VCaP (cell line): Measurements from ENCODE around the gene PLCH2.

Experiments
- H3K27ac ChIP-seq: fragments of 450-650 bp; 2 replicates; pipeline ENCODE4 v1.5.1; 2017
- CTCF ChIP-seq: fragments of 450-650 bp; conservative IDR thresholded peaks from 2 replicates; pipeline ENCODE4 v1.5.1; 2017; ENCODE audit warnings: mild to moderate bottlenecking, moderate library complexity

Gene PLCH2

DNA sequence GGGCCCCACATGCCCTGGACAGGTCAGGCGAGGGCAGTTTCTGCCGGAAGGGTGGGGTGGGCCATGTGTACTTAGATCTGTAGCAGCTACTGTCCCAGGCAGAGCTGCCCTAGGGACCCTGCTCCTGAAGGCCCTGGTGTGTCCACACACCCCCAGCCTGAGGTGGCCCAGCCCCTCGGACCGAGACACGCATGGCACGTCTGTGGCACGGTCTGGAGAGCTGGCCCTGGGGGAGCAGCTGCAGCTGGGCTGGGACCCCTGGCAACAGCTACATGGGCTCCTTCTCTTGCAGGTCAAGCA lies 25.7 kb downstream of the PLCH2 start:
- TF ChIP-seq CTCF, result no peak
- no peak overlapping the region for H3K27ac ChIP-seq

GRCh38 chr1:2502210-2502609 lies 26.1 kb downstream of the PLCH2 start:
- H3K27ac ChIP-seq, result no peak overlapping the region
- TF ChIP-seq CTCF, result no peak

DNA sequence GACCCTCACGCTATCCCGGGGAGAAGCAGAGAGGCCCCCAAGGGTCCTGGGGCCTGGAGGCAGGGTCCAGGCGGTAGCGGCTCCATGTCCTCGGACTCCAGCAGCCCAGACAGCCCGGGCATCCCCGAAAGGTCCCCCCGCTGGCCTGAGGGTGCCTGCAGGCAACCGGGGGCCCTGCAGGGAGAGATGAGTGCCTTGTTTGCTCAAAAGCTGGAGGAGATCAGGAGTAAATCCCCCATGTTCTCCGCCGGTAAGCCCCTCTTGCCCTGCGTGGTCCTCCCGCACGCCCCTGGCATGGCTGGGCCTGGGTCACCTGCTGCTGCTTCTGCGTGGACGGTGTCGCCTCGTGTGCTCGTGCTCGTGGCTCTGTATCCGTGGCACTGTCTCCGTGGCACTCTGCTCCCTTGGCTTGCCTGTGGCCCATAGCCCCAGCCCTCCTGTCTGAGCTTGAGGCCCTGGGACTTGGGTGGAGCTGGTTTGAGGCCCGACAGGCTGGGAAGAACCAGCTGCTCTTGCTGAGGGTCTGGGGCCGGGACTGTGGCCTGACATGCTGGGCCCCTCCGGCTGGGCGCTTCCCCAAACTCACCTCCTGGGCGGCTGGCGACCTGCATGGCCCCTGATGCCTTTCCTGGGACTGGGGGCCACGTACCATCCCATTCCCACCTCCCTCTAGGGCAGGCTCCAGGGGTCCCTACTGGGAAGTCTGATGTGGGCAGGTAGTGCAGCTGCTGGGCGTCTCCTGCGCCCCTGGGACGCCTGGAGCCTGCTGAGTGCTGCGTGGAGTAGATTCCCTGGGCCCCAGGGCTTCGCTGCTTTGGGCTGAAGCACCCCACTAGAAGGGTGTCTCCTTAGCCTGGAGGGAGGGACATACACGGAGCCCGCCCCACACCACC lies 26.8 kb downstream of the PLCH2 start:
- H3K27ac ChIP-seq, result no peak overlapping the region
- TF ChIP-seq CTCF, result no peak

DNA sequence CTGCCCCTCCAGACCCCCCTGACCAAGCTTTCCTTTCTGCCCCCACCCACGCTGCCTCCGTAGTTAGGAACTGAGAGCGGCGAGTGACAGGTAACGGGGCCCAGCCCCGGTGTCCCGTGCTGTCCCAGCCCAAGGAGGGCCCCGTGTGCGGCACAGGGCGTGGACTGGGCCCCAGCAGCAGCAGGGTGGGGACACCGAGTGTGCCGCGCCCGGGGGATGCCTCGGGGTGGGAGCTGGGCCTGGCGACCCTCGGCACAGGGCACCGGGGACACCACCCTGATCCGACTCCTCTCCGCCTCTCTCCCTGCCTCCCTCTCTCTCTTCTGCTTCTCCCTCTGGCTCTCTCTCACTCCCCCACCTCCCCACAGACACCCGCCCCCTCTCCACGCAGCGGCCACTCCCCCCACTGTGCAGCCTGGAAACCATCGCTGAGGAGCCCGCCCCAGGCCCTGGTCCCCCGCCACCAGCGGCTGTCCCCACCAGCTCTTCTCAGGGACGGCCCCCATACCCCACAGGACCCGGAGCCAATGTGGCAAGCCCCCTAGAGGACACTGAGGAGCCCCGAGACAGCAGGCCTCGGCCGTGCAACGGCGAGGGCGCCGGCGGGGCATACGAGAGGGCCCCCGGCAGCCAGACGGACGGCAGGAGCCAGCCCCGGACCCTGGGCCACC lies 27.6 kb downstream of the PLCH2 start:
- TF ChIP-seq CTCF, result no peak
- no peak overlapping the region for H3K27ac ChIP-seq

GRCh38 chr1:2504225-2504948 lies 28.3 kb downstream of the PLCH2 start:
- TF ChIP-seq CTCF, result no peak
- no peak overlapping the region for H3K27ac ChIP-seq

- H3K27ac ChIP-seq, result no peak overlapping the region
- no peak for TF ChIP-seq CTCF
These were observed 28.8 kb downstream of the PLCH2 start for GRCh38 chr1:2504949-2505272.

DNA sequence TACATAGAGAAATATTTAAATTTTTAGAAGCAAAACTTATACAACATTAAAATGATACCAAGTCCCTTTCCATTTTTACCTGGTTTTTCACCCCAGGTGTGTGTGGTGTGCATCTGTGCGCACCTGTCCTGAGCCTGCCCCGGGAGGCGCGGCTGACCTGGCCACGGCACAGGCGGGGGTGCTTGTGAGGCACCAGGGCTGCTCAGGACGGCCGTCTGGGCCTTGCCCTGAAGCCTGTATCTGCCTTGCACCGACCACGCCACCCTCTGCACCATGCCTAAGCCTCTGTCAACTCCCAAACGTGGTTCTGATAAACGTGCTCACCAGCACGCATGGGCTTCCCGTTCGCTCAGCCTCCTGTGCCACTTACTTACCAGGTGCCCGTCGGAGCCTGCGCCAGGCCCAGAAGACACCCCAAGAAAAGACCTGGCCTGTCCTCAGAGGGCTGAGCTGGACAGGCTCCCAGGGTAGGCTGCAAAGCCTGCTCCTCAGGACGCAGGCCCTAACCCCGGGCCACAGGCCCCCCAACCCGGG lies 29.4 kb downstream of the PLCH2 start:
- no peak overlapping the region for H3K27ac ChIP-seq
- TF ChIP-seq CTCF, result no peak
